ENCODE measurements around the gene PAK6.

DNA sequence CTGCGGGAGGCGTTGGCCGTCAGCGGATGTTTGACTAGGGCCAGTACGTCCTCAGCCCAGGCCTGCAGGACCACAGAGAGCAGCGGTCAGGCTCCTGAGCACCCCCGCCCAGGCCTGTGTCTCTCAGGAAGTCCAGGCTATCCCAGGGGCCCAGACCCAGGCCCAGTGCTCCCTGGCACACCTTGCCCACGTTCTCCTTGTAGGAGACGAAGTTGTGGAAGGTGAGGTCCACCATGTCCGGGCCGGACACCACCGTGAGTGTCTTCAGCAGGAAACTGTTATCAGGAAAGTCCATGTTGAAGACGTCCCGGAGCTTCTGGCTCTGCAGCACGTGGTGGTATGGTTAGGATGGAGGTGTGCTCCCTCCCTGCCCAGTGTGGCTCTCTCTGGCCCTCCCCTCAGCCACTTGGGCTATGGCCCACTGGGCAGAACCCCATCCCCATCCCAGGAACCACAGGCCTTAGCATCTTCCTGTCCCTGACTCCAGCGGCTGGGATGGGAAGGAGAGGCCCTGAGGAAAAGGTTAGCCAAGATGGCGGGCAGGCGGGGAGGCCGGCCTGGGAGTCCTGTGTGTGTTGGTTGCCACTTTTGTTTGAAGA, 63.5 kb downstream of the PAK6 start:
- TF ChIP-seq, protein P1, sequence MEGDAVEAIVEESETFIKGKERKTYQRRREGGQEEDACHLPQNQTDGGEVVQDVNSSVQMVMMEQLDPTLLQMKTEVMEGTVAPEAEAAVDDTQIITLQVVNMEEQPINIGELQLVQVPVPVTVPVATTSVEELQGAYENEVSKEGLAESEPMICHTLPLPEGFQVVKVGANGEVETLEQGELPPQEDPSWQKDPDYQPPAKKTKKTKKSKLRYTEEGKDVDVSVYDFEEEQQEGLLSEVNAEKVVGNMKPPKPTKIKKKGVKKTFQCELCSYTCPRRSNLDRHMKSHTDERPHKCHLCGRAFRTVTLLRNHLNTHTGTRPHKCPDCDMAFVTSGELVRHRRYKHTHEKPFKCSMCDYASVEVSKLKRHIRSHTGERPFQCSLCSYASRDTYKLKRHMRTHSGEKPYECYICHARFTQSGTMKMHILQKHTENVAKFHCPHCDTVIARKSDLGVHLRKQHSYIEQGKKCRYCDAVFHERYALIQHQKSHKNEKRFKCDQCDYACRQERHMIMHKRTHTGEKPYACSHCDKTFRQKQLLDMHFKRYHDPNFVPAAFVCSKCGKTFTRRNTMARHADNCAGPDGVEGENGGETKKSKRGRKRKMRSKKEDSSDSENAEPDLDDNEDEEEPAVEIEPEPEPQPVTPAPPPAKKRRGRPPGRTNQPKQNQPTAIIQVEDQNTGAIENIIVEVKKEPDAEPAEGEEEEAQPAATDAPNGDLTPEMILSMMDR (IDR thresholded peaks at IDR 0.05) = no peak
- TF ChIP-seq POLR2A (IDR thresholded peaks at IDR 0.05) = no peak
